Measurements from ENCODE around the gene MED25.

DNA sequence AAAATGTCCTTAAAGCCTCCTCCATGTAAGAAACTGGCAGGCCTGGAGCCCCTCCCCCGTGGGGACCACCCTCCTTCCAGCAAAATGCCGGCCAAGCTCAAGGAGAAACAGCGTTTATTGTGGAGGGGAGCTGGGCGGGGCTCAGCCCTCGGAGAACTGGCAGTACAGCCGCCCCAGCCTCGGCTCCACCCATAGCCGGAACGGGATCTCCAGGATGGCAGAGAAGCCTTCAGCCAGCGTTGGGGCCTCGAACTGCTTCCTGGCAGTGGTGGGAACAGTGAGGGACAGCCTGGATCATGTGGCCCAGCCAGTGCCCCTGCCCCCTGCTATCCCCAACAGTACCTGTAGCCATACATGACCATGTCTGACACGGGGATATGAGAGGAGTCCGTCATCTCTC, 43.0 kb downstream of the MED25 start:
- no peak for TF ChIP-seq HOXA7 (CRISPR knock-in tag; IDR thresholded peaks at IDR 0.05)
- TF ChIP-seq, protein P1, sequence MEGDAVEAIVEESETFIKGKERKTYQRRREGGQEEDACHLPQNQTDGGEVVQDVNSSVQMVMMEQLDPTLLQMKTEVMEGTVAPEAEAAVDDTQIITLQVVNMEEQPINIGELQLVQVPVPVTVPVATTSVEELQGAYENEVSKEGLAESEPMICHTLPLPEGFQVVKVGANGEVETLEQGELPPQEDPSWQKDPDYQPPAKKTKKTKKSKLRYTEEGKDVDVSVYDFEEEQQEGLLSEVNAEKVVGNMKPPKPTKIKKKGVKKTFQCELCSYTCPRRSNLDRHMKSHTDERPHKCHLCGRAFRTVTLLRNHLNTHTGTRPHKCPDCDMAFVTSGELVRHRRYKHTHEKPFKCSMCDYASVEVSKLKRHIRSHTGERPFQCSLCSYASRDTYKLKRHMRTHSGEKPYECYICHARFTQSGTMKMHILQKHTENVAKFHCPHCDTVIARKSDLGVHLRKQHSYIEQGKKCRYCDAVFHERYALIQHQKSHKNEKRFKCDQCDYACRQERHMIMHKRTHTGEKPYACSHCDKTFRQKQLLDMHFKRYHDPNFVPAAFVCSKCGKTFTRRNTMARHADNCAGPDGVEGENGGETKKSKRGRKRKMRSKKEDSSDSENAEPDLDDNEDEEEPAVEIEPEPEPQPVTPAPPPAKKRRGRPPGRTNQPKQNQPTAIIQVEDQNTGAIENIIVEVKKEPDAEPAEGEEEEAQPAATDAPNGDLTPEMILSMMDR (IDR thresholded peaks at IDR 0.05): no peak
- TF ChIP-seq SREBF2 (IDR thresholded peaks at IDR 0.05): no peak
- TF ChIP-seq POLR2A (IDR thresholded peaks at IDR 0.05; ENCODE audit: low read length): no peak
- TF ChIP-seq CHD4 (IDR thresholded peaks at IDR 0.05; ENCODE audit: borderline replicate concordance): no peak
- no peak for TF ChIP-seq MYC (IDR thresholded peaks at IDR 0.05; ENCODE audit: borderline replicate concordance, low read length)
- TF ChIP-seq HOXB13 (CRISPR knock-in tag; IDR thresholded peaks at IDR 0.05; ENCODE audit: low read depth): no peak
- no peak for TF ChIP-seq CEBPB (IDR thresholded peaks at IDR 0.05)
- no peak for TF ChIP-seq EP300 (IDR thresholded peaks at IDR 0.05)
- TF ChIP-seq, protein P2, sequence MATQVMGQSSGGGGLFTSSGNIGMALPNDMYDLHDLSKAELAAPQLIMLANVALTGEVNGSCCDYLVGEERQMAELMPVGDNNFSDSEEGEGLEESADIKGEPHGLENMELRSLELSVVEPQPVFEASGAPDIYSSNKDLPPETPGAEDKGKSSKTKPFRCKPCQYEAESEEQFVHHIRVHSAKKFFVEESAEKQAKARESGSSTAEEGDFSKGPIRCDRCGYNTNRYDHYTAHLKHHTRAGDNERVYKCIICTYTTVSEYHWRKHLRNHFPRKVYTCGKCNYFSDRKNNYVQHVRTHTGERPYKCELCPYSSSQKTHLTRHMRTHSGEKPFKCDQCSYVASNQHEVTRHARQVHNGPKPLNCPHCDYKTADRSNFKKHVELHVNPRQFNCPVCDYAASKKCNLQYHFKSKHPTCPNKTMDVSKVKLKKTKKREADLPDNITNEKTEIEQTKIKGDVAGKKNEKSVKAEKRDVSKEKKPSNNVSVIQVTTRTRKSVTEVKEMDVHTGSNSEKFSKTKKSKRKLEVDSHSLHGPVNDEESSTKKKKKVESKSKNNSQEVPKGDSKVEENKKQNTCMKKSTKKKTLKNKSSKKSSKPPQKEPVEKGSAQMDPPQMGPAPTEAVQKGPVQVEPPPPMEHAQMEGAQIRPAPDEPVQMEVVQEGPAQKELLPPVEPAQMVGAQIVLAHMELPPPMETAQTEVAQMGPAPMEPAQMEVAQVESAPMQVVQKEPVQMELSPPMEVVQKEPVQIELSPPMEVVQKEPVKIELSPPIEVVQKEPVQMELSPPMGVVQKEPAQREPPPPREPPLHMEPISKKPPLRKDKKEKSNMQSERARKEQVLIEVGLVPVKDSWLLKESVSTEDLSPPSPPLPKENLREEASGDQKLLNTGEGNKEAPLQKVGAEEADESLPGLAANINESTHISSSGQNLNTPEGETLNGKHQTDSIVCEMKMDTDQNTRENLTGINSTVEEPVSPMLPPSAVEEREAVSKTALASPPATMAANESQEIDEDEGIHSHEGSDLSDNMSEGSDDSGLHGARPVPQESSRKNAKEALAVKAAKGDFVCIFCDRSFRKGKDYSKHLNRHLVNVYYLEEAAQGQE (IDR thresholded peaks at IDR 0.05): no peak
- no peak for TF ChIP-seq ZFP36 (IDR thresholded peaks at IDR 0.05; ENCODE audit: borderline replicate concordance, partially characterized antibody)
- no peak for TF ChIP-seq ESRRA (IDR thresholded peaks at IDR 0.05; ENCODE audit: borderline replicate concordance, low read length)

Data from A549 (cell line).